IgD-negative memory B cell (primary cell): Measurements from ENCODE around the gene LCLAT1. TPM values are rescaled to one million over a fixed set of nuclear protein-coding genes. Genes with fewer than 3 reads are reported as not detected.
"Not testable (repeated sequence)": the region's sequence is repeated elsewhere in the genome, so short reads cannot be mapped to it uniquely, and the experiment has no call there.

ENCODE experiments used
- H3K27ac Mint-ChIP-seq, 3 donors: one replicate each; pipeline ENCODE4 v1.8.0; 2020 to 2022; ENCODE audit warnings: mild to moderate bottlenecking in 3 of 3, mixed read lengths in 3 of 3, moderate library complexity in 1 of 3
- H3K27me3 Mint-ChIP-seq: one replicate; pipeline ENCODE4 v1.8.0; 2021; ENCODE audit warnings: mixed read lengths
- H3K36me3 Mint-ChIP-seq: one replicate; pipeline ENCODE4 v1.8.0; 2020; ENCODE audit warnings: mild to moderate bottlenecking, mixed read lengths
- H3K4me1 Mint-ChIP-seq, 3 donors: one replicate each; pipeline ENCODE4 v1.8.0; 2020 to 2022; ENCODE audit warnings: mixed read lengths in 3 of 3, mild to moderate bottlenecking in 1 of 3
- H3K4me3 Mint-ChIP-seq, 4 donors: one replicate each; pipeline ENCODE4 v1.8.0; 2020 to 2022; ENCODE audit warnings: mild to moderate bottlenecking in 4 of 4, mixed read lengths in 4 of 4, moderate library complexity in 3 of 4
- H3K9me3 Mint-ChIP-seq, 3 donors: one replicate each; pipeline ENCODE4 v1.8.0; 2020 to 2021; ENCODE audit warnings: mixed read lengths in 3 of 3, mild to moderate bottlenecking in 1 of 3
- polyA plus RNA-seq: library from polyadenylated mRNA; unstranded; fragments of 300-500 nt; fragmentation: Illumina TruSeq; gene quantifications from one replicate; pipeline ENCODE4 v1.2.3, GENCODE V29; 2021

The LCLAT1 gene
- polyA plus RNA-seq, 1 donor from 2014 or later: 14.3 TPM

DNA sequence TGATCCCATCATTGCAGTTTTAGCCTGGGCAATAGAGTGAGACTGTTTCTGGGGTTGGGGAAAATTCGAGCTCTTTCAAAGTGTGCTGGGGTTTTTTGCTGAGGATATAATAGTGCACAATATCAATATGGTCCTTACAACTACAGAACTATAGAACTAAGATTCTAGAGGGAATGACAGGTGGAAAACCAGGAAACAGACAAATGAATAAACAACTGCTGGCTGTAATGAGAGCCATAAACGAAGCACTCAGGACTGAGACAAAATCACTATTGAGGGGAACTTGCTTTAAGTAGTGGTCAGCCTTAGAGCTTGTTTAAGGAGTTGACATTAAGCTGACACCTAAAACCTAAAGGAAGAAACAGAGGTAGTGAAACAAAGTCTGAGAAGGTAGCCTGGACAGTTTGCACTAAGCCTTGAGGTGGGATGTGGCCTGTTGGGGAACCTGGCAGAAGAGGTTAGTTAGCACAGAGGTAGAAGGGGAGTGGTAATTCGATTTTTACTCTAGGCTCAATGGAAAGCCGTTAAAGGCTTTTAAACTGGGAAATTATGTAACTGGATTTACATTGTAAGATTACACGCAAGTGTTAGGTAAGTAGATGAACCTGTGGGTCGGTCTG is 33.8 kb downstream of the LCLAT1 start:
- H3K4me3 Mint-ChIP-seq: peak overlapping the region in 1 of 4 donors; percentile 24
- no peaks in the 10 kb centered on the region for H3K27me3 Mint-ChIP-seq
- H3K36me3 Mint-ChIP-seq: peaks cover 2% of the 10 kb centered on the region
- H3K27ac Mint-ChIP-seq: peak overlapping the region in 1 of 3 donors; percentile 64
- H3K9me3 Mint-ChIP-seq: no peaks in the 10 kb centered on the region
- H3K4me1 Mint-ChIP-seq: peaks cover 14 to 24% (median 24%) of the 10 kb centered on the region in 3 donors

DNA sequence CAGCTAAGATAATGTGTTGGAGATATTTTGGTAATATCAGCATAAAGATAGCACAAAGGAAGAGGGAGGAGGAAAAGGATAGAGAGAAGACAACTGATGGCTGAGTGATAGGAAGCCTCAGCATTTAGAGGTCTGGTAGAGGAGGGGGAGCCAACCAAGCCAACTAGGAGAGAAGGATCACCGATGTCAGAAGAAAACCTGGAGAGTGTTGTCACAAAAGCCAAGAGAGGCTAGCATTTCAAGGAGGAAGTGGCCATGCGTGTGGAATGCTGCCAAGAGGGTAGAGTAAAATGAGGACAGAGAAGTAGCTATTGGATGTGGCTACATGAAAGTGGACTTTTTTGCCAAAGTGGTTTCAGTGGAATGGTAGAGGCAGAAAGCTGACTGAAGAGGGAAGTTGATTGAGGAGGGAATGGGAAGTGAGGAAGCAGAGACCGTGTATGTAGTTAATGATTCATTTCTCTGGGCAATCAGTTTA is 34.3 kb downstream of the LCLAT1 start:
- Mint-ChIP-seq H3K36me3 (peaks cover 2% of the 10 kb centered on the region), H3K4me1 (peaks cover 14 to 24% (median 23%) of the 10 kb centered on the region in 3 donors), H3K4me3 (peak overlapping the region in 1 of 4 donors; percentile 24), H3K27ac (peak overlapping the region in 1 of 3 donors; percentile 64), H3K27me3 (no peaks in the 10 kb centered on the region), H3K9me3 (no peaks in the 10 kb centered on the region)

DNA sequence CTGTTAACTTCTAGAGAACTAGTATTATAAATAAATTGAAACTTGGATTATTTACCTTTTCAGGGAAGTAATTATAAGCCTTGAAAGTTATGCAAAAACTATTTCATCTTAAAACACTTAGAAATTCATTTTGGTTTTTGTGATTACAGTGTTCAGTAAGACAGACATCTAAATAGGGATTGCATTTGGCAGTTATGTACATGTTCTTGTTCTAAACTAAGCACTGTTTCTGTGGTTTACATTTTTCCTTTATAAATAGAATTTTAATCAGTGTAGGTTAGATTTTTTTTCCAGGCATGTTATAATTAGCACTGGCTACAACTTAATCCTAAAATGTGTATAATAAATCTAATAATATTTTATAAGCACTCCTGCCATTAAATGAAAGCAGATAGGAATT is 35.0 kb downstream of the LCLAT1 start:
- Mint-ChIP-seq H3K9me3 (no peaks in the 10 kb centered on the region), H3K36me3 (peaks cover 2% of the 10 kb centered on the region), H3K27ac (no peak overlapping the region), H3K4me3 (no peak overlapping the region), H3K27me3 (no peaks in the 10 kb centered on the region), H3K4me1 (peaks cover 11 to 27% (median 24%) of the 10 kb centered on the region in 3 donors)

DNA sequence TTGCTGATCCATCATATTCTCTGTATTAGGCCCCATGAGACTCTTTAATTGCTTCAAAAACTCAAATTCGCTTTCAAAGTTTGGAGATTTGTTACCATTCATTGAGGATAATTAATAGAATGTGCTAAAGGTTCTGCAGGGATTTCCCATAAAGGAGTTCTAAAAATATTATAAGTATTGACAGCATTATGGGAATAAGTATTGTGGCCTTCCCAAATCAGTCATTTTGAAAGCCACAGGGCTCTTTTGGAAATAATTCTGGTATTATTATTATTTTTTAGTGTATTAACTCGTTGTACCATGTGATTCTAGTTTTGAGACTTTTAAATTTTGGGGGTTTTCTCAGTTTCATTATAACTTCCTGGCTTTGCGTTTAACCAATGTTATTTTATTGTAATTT is 37.1 kb downstream of the LCLAT1 start:
- Mint-ChIP-seq H3K27ac (peak overlapping the region in 1 of 3 donors; percentile 40), H3K4me3 (peak overlapping the region in 1 of 4 donors; percentile 28), H3K27me3 (no peaks in the 10 kb centered on the region), H3K4me1 (peaks cover 22 to 42% (median 38%) of the 10 kb centered on the region in 3 donors), H3K36me3 (peaks cover 2% of the 10 kb centered on the region), H3K9me3 (no peaks in the 10 kb centered on the region)

DNA sequence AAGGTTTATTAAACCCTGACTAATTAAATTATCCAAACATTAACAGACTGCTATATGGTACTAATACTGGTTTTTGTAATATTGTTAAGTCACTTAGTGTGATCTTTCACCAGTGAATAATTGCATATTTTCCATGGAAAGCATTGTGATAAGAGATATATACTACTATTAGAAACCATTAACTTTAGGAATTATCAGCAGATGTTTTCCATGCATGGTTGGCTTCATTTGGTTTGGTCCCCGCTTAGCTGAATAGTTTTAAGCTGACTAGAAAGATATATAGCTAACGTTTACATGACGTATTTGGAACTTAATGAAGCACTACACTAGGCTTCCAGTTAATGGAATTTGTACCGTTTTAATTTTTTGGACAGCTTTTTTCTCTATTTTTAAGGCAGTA is 37.9 kb downstream of the LCLAT1 start:
- Mint-ChIP-seq H3K9me3 (no peaks in the 10 kb centered on the region), H3K4me3 (no peak overlapping the region), H3K27me3 (no peaks in the 10 kb centered on the region), H3K27ac (peak overlapping the region in 1 of 3 donors; percentile 40), H3K4me1 (peaks cover 25 to 49% (median 38%) of the 10 kb centered on the region in 3 donors), H3K36me3 (peaks cover 2% of the 10 kb centered on the region)

DNA sequence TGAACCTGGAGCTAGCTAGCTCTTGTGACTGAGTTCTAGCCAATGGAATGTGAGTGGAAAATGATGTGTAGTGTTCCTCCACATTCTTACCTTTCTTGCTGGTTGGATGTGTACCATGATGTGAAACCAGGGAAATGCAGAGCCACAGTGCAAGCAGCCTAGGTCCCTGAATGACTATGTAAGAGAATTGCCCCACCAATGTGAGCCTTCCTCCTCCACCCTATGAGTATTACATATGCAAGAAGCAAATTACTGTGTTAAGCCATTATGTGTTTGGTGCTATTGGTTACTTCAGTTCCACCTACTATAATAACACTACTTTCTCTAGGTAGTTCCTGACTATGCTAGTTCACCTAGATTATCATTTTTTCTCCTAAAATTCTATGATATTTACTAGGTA is 39.6 kb downstream of the LCLAT1 start:
- H3K9me3 Mint-ChIP-seq: no peaks in the 10 kb centered on the region

DNA sequence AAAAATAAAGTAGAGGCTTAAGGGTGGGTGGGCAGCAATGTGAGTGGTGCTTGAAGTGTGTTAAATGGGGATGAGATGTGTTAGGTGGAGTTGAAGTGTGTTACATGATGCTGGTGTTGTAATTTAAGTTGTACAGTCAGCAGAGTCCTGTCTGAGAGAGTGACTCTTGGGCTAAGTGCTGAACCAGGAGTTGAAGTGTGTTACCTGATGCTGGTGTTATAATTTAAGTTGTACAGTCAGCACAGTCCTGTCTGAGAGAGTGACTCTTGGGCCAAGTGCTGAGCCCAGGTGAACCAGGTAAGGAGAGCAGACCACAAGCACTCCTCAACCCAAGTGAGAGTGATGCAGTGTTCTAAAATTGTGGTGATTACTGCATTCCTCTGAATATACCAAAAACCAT is 40.6 kb downstream of the LCLAT1 start:
- H3K4me3 Mint-ChIP-seq: no peak overlapping the region
- H3K27ac Mint-ChIP-seq: no peak overlapping the region
- H3K36me3 Mint-ChIP-seq: peaks cover 6% of the 10 kb centered on the region
- H3K4me1 Mint-ChIP-seq: peaks cover 28 to 40% (median 38%) of the 10 kb centered on the region in 3 donors
- no peaks in the 10 kb centered on the region for H3K27me3 Mint-ChIP-seq
- no peaks in the 10 kb centered on the region for H3K9me3 Mint-ChIP-seq

More for the DNA sequence above, 39.6 kb downstream of the LCLAT1 start:
- Mint-ChIP-seq H3K4me3 (no peak overlapping the region), H3K4me1 (peaks cover 22 to 37% (median 32%) of the 10 kb centered on the region in 3 donors), H3K27ac (no peak overlapping the region), H3K36me3 (peaks cover 3% of the 10 kb centered on the region), H3K27me3 (no peaks in the 10 kb centered on the region)

DNA sequence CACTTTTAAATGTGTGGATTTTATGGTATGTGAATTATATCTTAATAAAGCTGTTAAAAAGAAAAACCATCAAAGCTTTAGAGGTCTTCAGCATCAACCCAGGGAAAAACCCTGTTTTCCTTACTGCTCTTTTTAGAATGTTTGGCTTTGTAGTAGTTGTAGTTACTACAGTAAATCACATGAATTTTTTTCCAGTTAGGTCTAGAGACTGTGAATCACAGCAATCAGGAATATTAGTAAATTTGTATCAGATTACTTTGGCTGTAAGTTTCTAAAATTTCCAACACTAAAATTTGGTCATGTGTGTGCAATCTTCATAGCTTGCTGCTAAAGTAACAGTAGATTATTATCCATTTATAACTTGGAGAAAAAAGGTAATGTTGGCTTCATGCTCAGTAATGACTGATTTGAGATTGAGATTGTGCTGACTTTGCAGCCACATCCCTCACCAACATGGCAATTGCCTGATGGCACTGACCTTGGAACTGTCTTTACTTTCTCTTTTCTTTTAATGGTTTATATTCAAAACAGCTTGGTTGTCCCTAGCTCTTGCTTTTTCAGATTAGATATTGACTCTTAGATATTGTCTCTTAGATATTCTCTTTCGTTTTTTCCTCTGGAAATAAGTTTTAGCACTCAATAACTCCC is 41.1 kb downstream of the LCLAT1 start:
- peaks cover 29 to 43% (median 42%) of the 10 kb centered on the region in 3 donors for H3K4me1 Mint-ChIP-seq

DNA sequence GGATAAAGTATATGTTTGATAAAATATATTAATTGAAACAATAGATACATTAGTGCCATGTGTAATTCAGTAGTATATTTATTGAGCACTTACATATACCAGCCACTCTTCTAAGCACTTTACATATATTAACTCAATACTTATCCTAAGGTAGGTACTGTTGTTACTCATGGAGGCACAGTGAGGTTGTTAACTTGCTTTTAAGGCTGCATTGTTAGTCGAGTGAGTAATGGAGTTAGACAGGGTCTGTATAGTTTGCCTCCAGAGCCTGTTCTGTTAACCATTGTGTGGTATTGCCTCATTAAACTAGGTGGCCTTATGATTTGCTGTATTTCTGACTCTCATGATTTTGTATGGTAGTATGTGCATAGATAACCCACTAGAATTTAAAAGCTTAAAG is 44.2 kb downstream of the LCLAT1 start:
- Mint-ChIP-seq H3K4me1 (peaks cover 38 to 53% (median 42%) of the 10 kb centered on the region in 3 donors), H3K27me3 (no peaks in the 10 kb centered on the region), H3K36me3 (peaks cover 6% of the 10 kb centered on the region), H3K4me3 (no peak overlapping the region), H3K9me3 (peaks cover 4 to 9% (median 6%) of the 10 kb centered on the region in 3 donors), H3K27ac (peak overlapping the region in 1 of 3 donors; percentile 22)

More for the DNA sequence above, 41.1 kb downstream of the LCLAT1 start:
- Mint-ChIP-seq H3K36me3 (peaks cover 6% of the 10 kb centered on the region), H3K4me3 (peak overlapping the region in 1 of 4 donors; percentile 47), H3K27me3 (no peaks in the 10 kb centered on the region), H3K9me3 (no peaks in the 10 kb centered on the region), H3K27ac (peak overlapping the region in 1 of 3 donors; percentile 2)

DNA sequence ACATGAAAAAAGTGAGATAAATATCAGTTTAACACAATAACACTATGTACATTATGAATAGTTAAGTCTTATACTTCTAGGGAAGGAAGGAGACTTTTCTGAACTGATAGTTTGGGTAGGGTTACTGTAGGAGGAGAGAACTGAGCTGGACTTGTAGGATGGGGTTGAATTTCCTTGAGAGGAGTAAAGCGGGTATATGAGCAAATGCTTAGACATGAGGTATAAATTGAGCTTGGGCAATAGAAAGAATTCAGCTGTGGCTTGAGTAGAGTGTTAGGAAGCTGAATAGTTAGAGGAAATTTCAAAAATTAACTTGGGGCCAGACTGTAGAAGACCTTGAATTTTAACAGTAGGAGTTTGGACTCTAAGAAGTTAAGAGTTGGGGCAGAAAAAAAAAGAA is 45.1 kb downstream of the LCLAT1 start:
- no peak overlapping the region for H3K27ac Mint-ChIP-seq

DNA sequence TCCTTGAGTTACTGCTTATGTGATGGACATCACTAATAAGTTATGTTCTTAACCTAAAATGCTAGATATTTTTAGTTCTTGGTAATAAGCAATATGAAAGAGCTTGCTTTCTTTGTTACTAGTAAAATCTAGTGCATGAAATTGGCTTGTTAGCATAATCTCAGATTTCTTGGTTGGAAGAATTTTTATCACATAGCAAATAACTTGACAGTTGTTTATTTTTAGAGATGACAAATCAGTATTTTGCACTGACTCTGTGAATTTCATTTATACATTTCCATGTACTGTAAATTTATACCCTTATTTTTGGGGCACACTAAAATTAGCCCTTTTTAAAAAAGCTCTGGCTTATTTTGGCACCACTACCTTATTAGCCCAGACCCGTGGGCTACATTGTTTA is 45.6 kb downstream of the LCLAT1 start:
- Mint-ChIP-seq H3K27ac (peak overlapping the region in 1 of 3 donors; percentile 56), H3K36me3 (peaks cover 11% of the 10 kb centered on the region), H3K9me3 (peaks cover 6 to 18% (median 12%) of the 10 kb centered on the region in 3 donors), H3K4me3 (no peak overlapping the region), H3K4me1 (peaks cover 41 to 48% (median 43%) of the 10 kb centered on the region in 3 donors), H3K27me3 (no peaks in the 10 kb centered on the region)

More for the DNA sequence above, 45.1 kb downstream of the LCLAT1 start:
- no peaks in the 10 kb centered on the region for H3K27me3 Mint-ChIP-seq
- peaks cover 11% of the 10 kb centered on the region for H3K36me3 Mint-ChIP-seq
- peaks cover 44 to 52% (median 46%) of the 10 kb centered on the region in 3 donors for H3K4me1 Mint-ChIP-seq
- H3K4me3 Mint-ChIP-seq: peak overlapping the region in 1 of 4 donors; percentile 81
- peaks cover 6 to 15% (median 11%) of the 10 kb centered on the region in 3 donors for H3K9me3 Mint-ChIP-seq

DNA sequence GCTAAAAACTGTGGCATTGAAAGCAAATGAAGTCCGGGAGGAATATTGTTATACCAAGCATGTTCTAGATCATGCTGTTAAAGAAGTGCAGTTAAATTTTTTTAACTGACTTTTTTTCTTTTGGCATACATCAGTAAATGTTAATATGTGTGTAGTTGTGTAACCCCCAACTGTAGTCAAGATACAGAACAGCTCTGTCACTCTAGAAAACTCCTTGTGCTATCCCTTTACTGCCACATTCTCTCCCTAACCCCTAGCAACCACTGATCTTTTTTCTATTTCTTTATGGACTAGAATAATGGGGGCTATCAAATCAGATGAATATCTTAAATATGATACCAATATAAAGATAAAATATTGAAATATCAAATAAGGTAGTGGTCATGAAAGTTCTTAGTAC is 46.4 kb downstream of the LCLAT1 start:
- Mint-ChIP-seq H3K4me3 (peak overlapping the region in 1 of 4 donors; percentile 30), H3K36me3 (peaks cover 11% of the 10 kb centered on the region), H3K27ac (no peak overlapping the region), H3K4me1 (peaks cover 34 to 46% (median 38%) of the 10 kb centered on the region in 3 donors), H3K9me3 (peaks cover 6 to 26% (median 19%) of the 10 kb centered on the region in 3 donors), H3K27me3 (no peaks in the 10 kb centered on the region)

DNA sequence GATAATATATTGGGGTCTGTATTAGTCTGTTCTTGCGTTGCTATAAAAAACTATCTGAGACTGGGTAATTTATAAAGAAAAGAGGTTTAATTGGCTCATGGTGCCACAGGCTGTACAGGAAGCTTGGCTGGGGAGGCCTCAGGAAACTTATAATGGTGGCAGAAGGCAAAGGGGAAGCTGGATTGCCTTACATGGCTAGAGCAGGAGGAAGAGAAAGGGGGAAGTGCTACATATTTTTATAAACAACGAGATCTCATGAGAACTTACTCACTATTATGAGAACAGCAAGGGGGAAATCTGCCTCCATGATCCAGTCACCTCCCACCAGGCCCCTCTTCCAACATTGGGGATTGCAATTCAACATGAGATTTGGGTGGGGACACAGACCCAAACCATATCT is 48.9 kb downstream of the LCLAT1 start:
- H3K36me3 Mint-ChIP-seq, H3K27me3 Mint-ChIP-seq: not testable (repeated sequence)
- H3K4me1 Mint-ChIP-seq: peaks cover 30 to 33% (median 32%) of the 10 kb centered on the region in 3 donors
- peak overlapping the region; percentile 76 to 89 (median 88) for H3K27ac Mint-ChIP-seq
- peaks cover 8 to 32% (median 28%) of the 10 kb centered on the region in 3 donors for H3K9me3 Mint-ChIP-seq
- peak overlapping the region in 2 of 4 donors; percentile 72 to 73 for H3K4me3 Mint-ChIP-seq

DNA sequence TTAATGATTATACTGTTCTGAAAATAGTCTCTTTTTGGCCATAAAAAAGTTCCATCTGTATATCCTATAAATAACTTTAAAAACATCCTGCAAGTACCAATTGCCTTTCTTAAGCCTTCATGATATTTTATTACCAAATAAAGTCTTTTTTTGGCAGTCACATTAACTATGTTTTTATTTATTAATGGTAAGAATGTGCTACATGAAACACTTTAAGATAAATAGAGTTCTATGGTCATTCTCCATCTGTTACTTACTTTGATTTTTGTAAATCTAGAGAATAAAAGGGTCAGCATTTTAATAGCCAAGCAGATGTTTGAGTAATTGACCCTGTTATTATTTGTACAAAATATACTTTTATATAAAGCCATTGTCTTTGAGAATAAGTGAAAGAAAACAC is 52.6 kb downstream of the LCLAT1 start:
- no peaks in the 10 kb centered on the region for H3K27me3 Mint-ChIP-seq
- H3K9me3 Mint-ChIP-seq: peaks cover 8 to 32% (median 28%) of the 10 kb centered on the region in 3 donors
- peaks cover 9% of the 10 kb centered on the region for H3K36me3 Mint-ChIP-seq
- H3K4me1 Mint-ChIP-seq: peaks cover 27 to 45% (median 38%) of the 10 kb centered on the region in 3 donors
- no peak overlapping the region for H3K4me3 Mint-ChIP-seq
- H3K27ac Mint-ChIP-seq: no peak overlapping the region

DNA sequence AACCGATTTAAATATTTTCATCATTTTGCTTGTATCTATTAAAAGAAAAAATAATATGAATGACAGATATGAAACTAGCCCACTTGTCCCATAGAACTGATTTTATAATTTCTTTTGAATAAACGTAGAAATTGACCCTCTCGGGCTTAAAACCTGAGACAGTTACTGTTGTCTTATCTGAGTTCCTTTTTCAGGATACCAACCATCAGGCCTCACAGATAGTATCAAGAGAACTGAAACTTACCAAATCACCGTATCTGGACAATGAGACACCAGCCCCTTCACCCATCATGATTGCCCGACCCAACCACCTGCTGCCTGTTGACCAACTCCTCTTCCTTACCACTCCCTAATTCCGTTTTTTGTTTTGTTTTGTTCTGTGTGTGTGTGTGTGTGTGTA is 53.7 kb downstream of the LCLAT1 start:
- Mint-ChIP-seq H3K9me3 (peaks cover 5 to 28% (median 24%) of the 10 kb centered on the region in 3 donors), H3K27ac (no peak overlapping the region), H3K27me3 (no peaks in the 10 kb centered on the region), H3K36me3 (peaks cover 9% of the 10 kb centered on the region), H3K4me3 (no peak overlapping the region), H3K4me1 (peaks cover 33 to 50% (median 45%) of the 10 kb centered on the region in 3 donors)
